Left ventricle myocardium inferior (tissue), 1 donor: ENCODE measurements around the gene R3HDM4. TPM values are rescaled to one million over a fixed set of nuclear protein-coding genes. Genes with fewer than 3 reads are reported as not detected.
A peak's percentile ranks its signal among the peaks of the same experiment; 100 is the strongest.

Experiments
- DNase-seq: peaks from one replicate; pipeline ENCODE4 v3.0.0-alpha.2; 2020
- H3K27ac ChIP-seq: fragments of 200-600 bp; replicated peaks from 2 replicates; pipeline ENCODE4 v1.8.0; 2021
- H3K27me3 ChIP-seq: fragments of 200-600 bp; 2 replicates; pipeline ENCODE4 v1.8.0; 2021; ENCODE audit warnings: low read depth
- H3K36me3 ChIP-seq: fragments of 200-600 bp; 2 replicates; pipeline ENCODE4 v1.8.0; 2021
- H3K4me1 ChIP-seq: fragments of 200-600 bp; 2 replicates; pipeline ENCODE4 v1.8.0; 2021
- H3K4me3 ChIP-seq: fragments of 200-600 bp; 2 replicates; pipeline ENCODE4 v1.8.0; 2021; ENCODE audit warnings: mild to moderate bottlenecking, moderate library complexity
- H3K9me3 ChIP-seq: fragments of 200-600 bp; replicated peaks from 2 replicates; pipeline ENCODE4 v1.8.0; 2021
- CTCF ChIP-seq: fragments of 200-600 bp; IDR thresholded peaks from 2 replicates; pipeline ENCODE4 v1.8.0; 2021; ENCODE audit warnings: antibody characterized with exemption, mild to moderate bottlenecking, borderline replicate concordance
- intact Hi-C: fragments of 100-400 bp; cut with micrococcal nuclease; formaldehyde crosslinking; loops from one replicate; pipeline ENCODE4 v1.11.0; 2022
- total RNA-seq: library from RNA; stranded (reverse); fragmentation: NEBNext Ultra II Directional; extraction: Animal tissue kit (Norgen Biotek cat#: 25700); gene quantifications from one replicate; pipeline ENCODE4 v1.2.1, GENCODE V29; 2021
- donor health status: DM: no; HTN: yes; CAD: no; lungs with severe emphysema.

R3HDM4 gene
- total RNA-seq, 1 donor from 2014 or later: 21.6 TPM

- Histone ChIP-seq H3K9me3 (no peaks in the 10 kb centered on the region), H3K27me3 (no peaks in the 10 kb centered on the region), H3K36me3 (peaks cover 38% of the 10 kb centered on the region), H3K27ac (peak overlapping the region; percentile 84), H3K4me3 (peak overlapping the region; percentile 45), H3K4me1 (peaks cover 41% of the 10 kb centered on the region)
- no peak for TF ChIP-seq CTCF
- intact Hi-C loops: no loop called here
- peak; percentile 75 for DNase-seq
These were observed 40.6 kb downstream of the R3HDM4 start for GRCh38 chr19:872266-872951.

GRCh38 chr19:871446-872265 is 41.4 kb downstream of the R3HDM4 start:
- H3K27me3 ChIP-seq: no peaks in the 10 kb centered on the region
- peak overlapping the region; percentile 45 for H3K4me3 ChIP-seq
- peaks cover 31% of the 10 kb centered on the region for H3K36me3 ChIP-seq
- H3K27ac ChIP-seq: peak overlapping the region; percentile 84
- no peak for DNase-seq
- H3K4me1 ChIP-seq: peaks cover 41% of the 10 kb centered on the region
- intact Hi-C loops: no loop called here
- TF ChIP-seq CTCF: no peak
- no peaks in the 10 kb centered on the region for H3K9me3 ChIP-seq

DNA sequence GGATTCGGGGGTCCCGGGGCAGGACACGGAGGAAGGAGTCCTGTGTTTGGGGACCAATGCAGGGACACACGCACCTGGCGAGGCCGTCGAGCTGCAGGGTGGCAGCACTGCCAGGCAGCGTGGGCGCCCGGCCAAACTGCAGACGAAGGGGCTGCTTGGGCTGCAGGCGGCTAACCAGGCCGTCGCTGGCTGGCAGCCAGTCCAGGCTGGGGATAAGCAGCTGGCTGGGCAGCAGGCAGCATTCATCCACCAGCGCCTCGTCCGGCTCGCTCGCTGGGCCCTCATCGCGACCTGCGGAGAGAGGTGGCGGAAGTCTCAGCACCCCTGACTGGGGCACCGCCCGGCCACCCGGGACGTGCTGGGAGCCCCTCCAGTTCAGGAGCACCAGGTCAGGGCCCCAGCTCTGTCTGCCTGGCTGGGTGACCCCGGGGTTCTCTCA is 42.0 kb downstream of the R3HDM4 start:
- Histone ChIP-seq H3K27me3 (no peaks in the 10 kb centered on the region), H3K9me3 (no peaks in the 10 kb centered on the region), H3K4me3 (no peak overlapping the region), H3K27ac (peak overlapping the region; percentile 56), H3K36me3 (peaks cover 27% of the 10 kb centered on the region), H3K4me1 (peaks cover 41% of the 10 kb centered on the region)
- DNase-seq: peak; percentile 80
- no peak for TF ChIP-seq CTCF
- intact Hi-C loops: no loop called here

DNA sequence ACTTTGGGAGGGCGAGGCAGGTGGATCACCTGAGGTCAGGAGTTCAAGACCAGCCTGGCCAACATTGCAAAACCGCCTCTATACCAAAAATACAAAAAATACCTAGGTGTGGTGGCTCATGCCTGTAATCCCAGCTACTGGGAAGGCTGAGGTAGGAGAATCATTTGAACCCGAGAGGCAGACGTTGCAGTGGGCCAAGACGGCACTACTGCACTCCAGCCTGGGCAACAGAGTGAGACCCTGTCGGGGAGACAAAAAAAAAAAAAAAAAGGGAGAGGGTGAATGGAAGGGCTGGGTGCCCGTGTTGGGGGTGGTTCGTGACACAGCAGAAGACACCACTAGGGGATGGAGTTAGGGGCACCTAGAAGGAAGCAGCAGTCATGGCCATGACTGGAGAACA is 42.7 kb downstream of the R3HDM4 start:
- no peak for TF ChIP-seq CTCF
- Histone ChIP-seq H3K9me3 (no peaks in the 10 kb centered on the region), H3K36me3 (peaks cover 22% of the 10 kb centered on the region), H3K4me3 (no peak overlapping the region), H3K27ac (peak overlapping the region; percentile 60), H3K27me3 (no peaks in the 10 kb centered on the region), H3K4me1 (peaks cover 41% of the 10 kb centered on the region)
- intact Hi-C loops: no loop called here
- DNase-seq: no peak

DNA sequence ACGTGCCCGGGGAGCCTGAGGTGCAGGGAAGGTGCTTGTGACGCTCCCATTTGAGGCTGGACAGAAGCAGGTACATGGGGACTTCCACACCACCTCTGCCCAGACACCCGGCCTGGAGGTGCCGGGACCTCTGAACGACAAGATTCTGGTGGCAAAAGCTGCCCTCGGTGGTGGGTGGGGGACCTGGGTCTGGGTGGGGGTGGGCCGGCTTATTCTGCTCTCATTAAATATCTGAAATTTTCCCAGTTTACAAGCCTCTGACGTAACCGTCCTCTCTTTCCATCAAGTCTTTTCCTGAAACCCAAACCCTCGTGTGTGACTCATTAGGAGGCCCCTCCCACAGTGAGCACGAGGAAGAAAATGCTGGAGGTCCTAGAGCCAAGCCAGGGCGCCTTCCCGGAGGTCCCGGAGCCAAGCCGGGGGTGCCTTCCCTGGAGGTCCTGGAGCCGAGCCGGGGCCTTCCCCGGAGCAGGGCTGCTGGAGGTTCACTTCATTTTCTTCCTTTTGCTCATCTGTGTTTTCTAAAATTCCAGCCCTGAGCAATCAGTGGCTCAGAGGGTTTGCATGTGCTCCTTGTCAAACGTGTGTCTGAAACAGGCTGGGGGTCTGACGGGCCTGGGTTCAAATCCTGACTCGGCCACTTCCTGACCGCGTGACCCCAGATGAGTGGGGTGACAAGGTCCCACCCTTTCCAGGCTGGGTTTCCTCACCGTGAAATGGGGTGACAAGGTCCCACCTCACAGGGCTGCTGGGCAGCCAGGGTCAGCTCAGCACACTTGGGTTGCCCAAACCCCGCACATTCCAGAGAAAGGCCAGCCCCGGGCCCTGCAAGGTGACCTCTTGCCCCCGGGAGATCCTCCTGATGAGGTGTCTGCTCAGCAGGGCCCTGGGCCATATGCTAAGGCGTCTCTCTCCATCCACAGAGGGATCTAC is 43.5 kb downstream of the R3HDM4 start:
- H3K9me3 ChIP-seq: no peaks in the 10 kb centered on the region
- peak; percentile 66 for DNase-seq
- TF ChIP-seq CTCF: no peak
- H3K4me1 ChIP-seq: peaks cover 41% of the 10 kb centered on the region
- no peak overlapping the region for H3K4me3 ChIP-seq
- intact Hi-C loops: no loop called here
- no peaks in the 10 kb centered on the region for H3K27me3 ChIP-seq
- peak overlapping the region; percentile 60 for H3K27ac ChIP-seq
- peaks cover 18% of the 10 kb centered on the region for H3K36me3 ChIP-seq
